ENCODE results near the gene DRGX. TPM values are rescaled to one million over a fixed set of nuclear protein-coding genes. Genes with fewer than 3 reads are reported as not detected.

Gene DRGX
- total RNA-seq, 1 donor: not detected

DNA sequence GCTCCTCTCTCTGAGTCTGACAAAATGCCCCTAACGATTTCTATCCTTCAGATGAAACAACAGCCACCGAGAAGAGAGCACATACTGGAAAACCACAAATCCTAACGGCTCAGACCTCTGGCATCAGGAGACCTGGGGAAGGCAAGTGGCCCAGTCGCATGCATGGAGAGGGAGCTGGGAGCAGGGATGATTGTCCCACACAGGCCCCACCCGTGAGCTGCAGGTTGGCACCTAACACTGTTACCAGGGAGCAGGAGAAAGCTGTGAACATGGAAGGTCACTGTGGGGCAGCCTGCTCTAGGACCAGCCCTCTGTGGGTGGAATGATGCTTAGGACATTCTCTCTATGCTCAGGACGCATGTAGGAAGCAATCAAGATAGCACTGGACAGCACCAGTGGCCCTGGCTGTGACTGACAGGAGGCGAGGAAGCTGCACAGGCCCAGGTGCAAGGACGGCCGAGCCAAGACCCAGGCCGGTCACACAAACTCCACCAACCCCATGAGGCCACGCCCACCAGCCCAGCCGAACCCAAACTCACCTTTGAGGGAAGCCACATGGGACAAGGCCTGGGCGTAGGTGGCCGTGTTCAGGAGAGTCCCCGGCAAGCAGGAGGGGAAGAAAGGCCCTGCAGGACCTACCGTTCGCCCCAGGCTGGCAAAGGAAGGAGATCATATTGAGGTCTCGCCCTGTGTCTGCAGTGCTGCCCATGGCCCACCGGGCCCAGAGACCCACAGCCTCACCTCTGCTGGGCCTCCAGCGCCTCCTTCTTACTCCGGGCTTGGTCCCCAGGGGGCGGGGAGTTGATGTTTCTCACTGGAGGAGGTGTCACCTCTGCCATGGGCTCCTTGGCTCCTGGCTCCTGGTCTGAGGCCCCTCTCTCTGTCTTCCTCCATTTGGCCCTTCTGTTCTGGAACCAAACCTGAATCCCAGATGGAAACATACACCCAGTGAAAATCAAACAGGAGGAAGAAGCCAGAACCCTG lies 9.7 kb downstream of the DRGX start:
- Histone ChIP-seq H3K4me3 (ENCODE audit: insufficient read depth, low read length) (no peak overlapping the region), H3K9me3 (ENCODE audit: low read depth, low read length) (no peaks in the 10 kb centered on the region), H3K27ac (ENCODE audit: low read depth, low read length) (no peak overlapping the region), H3K79me2 (ENCODE audit: insufficient read depth, low read length) (no peaks in the 10 kb centered on the region), H2AFZ (ENCODE audit: low read length) (no peak overlapping the region), H3K27me3 (ENCODE audit: insufficient read depth, low read length) (peaks cover 35% of the 10 kb centered on the region), H3K4me1 (ENCODE audit: insufficient read depth, low read length) (peaks cover 5% of the 10 kb centered on the region), H4K20me1 (ENCODE audit: insufficient read depth, low read length) (no peaks in the 10 kb centered on the region), H3K4me2 (ENCODE audit: insufficient read depth, low read length) (peak overlapping the region; percentile 63), H3K36me3 (ENCODE audit: insufficient read depth, low read length) (no peaks in the 10 kb centered on the region)
- no peak for DNase-seq (ENCODE audit: insufficient read length, low spot score, missing footprints)
- TF ChIP-seq, protein P1, sequence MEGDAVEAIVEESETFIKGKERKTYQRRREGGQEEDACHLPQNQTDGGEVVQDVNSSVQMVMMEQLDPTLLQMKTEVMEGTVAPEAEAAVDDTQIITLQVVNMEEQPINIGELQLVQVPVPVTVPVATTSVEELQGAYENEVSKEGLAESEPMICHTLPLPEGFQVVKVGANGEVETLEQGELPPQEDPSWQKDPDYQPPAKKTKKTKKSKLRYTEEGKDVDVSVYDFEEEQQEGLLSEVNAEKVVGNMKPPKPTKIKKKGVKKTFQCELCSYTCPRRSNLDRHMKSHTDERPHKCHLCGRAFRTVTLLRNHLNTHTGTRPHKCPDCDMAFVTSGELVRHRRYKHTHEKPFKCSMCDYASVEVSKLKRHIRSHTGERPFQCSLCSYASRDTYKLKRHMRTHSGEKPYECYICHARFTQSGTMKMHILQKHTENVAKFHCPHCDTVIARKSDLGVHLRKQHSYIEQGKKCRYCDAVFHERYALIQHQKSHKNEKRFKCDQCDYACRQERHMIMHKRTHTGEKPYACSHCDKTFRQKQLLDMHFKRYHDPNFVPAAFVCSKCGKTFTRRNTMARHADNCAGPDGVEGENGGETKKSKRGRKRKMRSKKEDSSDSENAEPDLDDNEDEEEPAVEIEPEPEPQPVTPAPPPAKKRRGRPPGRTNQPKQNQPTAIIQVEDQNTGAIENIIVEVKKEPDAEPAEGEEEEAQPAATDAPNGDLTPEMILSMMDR (IDR thresholded peaks at IDR 0.05; ENCODE audit: extremely low read depth, low read depth, low read length): no peak

DNA sequence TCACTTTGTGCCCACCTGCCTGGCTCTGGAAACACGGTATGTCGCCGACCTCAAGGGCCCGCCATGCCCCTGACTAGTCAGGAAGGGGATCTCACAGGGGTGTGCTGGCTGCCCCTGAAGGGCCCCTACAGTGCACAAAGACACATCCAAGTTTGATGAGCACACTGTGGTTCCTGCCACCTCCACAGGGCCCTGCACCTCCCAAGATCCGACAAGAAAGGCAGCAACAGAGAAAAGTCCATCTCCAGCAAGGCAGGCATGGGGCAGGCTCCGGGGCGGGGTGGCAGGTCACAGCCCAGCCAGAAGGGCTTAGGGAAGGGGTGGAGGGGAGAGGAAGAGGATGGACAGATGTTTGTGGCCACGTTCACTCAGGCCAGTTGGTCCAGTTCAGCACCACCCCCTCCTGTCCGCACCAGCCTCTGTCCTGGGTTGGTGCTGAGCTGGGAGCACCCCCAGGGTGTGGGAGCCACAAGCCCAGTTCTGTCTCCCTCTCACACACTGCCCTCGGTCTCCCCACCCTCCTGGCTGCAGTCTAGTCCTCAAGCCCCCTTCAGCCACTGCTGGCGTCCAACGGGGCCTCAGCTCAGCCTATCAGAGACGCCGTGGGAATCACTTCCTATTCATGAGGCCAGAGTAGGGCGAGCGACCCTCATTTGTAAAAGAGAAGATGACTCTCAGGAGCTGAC lies 11.5 kb downstream of the DRGX start:
- H3K27me3 ChIP-seq (ENCODE audit: insufficient read depth, low read length): peaks cover 26% of the 10 kb centered on the region
- TF ChIP-seq, protein P1 (IDR thresholded peaks at IDR 0.05; ENCODE audit: extremely low read depth, low read depth, low read length): no peak

DNA sequence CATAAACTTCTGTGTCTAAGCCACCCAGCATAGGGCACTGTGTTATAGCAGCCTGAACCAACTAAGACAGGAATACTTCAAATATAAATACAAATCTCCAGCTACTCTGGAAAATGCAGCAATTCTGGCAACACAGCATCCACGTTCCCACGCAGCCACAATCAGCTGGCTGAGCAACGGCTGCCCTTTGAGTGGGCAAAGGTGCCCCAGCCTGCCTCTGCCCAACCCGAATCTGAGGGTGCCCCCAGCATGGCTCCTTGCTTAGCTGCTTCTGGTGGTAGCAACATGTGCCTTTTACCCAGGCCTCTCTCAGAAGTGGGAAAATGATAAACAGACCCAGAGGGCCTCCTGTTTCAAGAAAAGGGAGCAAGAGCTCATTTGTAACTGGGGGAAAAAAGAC lies 12.0 kb downstream of the DRGX start:
- Histone ChIP-seq H3K36me3 (ENCODE audit: insufficient read depth, low read length) (no peaks in the 10 kb centered on the region), H2AFZ (ENCODE audit: low read length) (no peak overlapping the region), H3K27ac (ENCODE audit: low read depth, low read length) (no peak overlapping the region), H3K79me2 (ENCODE audit: insufficient read depth, low read length) (no peaks in the 10 kb centered on the region), H3K4me2 (ENCODE audit: insufficient read depth, low read length) (no peak overlapping the region), H4K20me1 (ENCODE audit: insufficient read depth, low read length) (no peaks in the 10 kb centered on the region), H3K4me1 (ENCODE audit: insufficient read depth, low read length) (peaks cover 5% of the 10 kb centered on the region), H3K9me3 (ENCODE audit: low read depth, low read length) (no peaks in the 10 kb centered on the region), H3K4me3 (ENCODE audit: insufficient read depth, low read length) (no peak overlapping the region), H3K27me3 (ENCODE audit: insufficient read depth, low read length) (peaks cover 21% of the 10 kb centered on the region)
- TF ChIP-seq, protein P1 (IDR thresholded peaks at IDR 0.05; ENCODE audit: extremely low read depth, low read depth, low read length): no peak
- no peak for DNase-seq (ENCODE audit: insufficient read length, low spot score, missing footprints)

More for the DNA sequence above, 11.5 kb downstream of the DRGX start:
- H4K20me1 ChIP-seq (ENCODE audit: insufficient read depth, low read length): no peaks in the 10 kb centered on the region
- no peak overlapping the region for H3K27ac ChIP-seq (ENCODE audit: low read depth, low read length)
- no peaks in the 10 kb centered on the region for H3K9me3 ChIP-seq (ENCODE audit: low read depth, low read length)
- H3K4me3 ChIP-seq (ENCODE audit: insufficient read depth, low read length): no peak overlapping the region
- no peak overlapping the region for H2AFZ ChIP-seq (ENCODE audit: low read length)
- peaks cover 5% of the 10 kb centered on the region for H3K4me1 ChIP-seq (ENCODE audit: insufficient read depth, low read length)
- H3K4me2 ChIP-seq (ENCODE audit: insufficient read depth, low read length): no peak overlapping the region
- H3K36me3 ChIP-seq (ENCODE audit: insufficient read depth, low read length): no peaks in the 10 kb centered on the region
- DNase-seq (ENCODE audit: insufficient read length, low spot score, missing footprints): no peak
- no peaks in the 10 kb centered on the region for H3K79me2 ChIP-seq (ENCODE audit: insufficient read depth, low read length)

DNA sequence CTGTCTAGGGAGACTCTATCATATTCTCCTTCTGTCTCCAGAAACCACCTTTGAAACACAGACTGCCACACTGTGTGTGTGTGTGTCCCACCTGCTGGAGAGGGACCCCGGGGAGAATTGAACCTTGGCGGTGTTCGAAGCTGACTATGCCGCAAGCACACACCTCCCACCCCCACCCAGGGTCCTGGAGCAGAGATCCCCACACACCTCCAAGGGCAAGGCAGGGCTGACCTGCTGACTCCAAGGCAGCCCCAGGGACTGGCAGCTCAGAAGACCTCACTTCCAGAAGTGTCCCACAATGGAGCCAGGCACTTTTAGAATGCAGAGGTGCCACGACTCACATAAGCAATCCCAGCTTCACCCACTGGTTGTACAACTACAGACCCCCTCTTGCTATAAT lies 13.1 kb downstream of the DRGX start:
- Histone ChIP-seq H3K4me3 (ENCODE audit: insufficient read depth, low read length) (no peak overlapping the region), H3K27ac (ENCODE audit: low read depth, low read length) (no peak overlapping the region), H3K27me3 (ENCODE audit: insufficient read depth, low read length) (peaks cover 26% of the 10 kb centered on the region), H2AFZ (ENCODE audit: low read length) (no peak overlapping the region), H3K36me3 (ENCODE audit: insufficient read depth, low read length) (no peaks in the 10 kb centered on the region), H3K4me2 (ENCODE audit: insufficient read depth, low read length) (no peak overlapping the region), H4K20me1 (ENCODE audit: insufficient read depth, low read length) (no peaks in the 10 kb centered on the region), H3K4me1 (ENCODE audit: insufficient read depth, low read length) (peaks cover 5% of the 10 kb centered on the region), H3K79me2 (ENCODE audit: insufficient read depth, low read length) (no peaks in the 10 kb centered on the region), H3K9me3 (ENCODE audit: low read depth, low read length) (no peaks in the 10 kb centered on the region)
- no peak for DNase-seq (ENCODE audit: insufficient read length, low spot score, missing footprints)
- TF ChIP-seq, protein P1 (IDR thresholded peaks at IDR 0.05; ENCODE audit: extremely low read depth, low read depth, low read length): no peak
